WTC11 (cell line): Measurements from ENCODE around the gene MRPL9. TPM values are rescaled to one million over a fixed set of nuclear protein-coding genes. Genes with fewer than 3 reads are reported as not detected.

Experiments used
- ATAC-seq: fragments of 200-7000 bp; cut with Tn5 transposase; 2 replicates; pipeline ENCODE4 v1.10.0; 2021; ENCODE audit warnings: mild to moderate bottlenecking, moderate library complexity
- CTCF ChIA-PET: fragments of 300-600 bp; sonication (Branson Sonifier 250); formaldehyde crosslinking; loops from one replicate; lab custom pipeline; 2021; ENCODE audit warnings: antibody characterized with exemption; lab: Charles Lee
- POLR2A ChIA-PET: fragments of 350-600 bp; sonication (Branson Sonifier 250); formaldehyde crosslinking; loops from one replicate; lab custom pipeline; 2021; ENCODE audit warnings: antibody characterized with exemption; lab: Charles Lee
- DNase-seq: peaks from one replicate; pipeline ENCODE4 v3.0.0; 2021; ENCODE audit warnings: low spot score
- H3K27ac Mint-ChIP-seq: 2 replicates; pipeline ENCODE4 v1.8.0; 2021; ENCODE audit warnings: mixed read lengths
- H3K27me3 Mint-ChIP-seq: 2 replicates; pipeline ENCODE4 v1.8.0; 2021; ENCODE audit warnings: low read depth, mild to moderate bottlenecking, moderate library complexity, mixed read lengths
- H3K36me3 Mint-ChIP-seq: 2 replicates; pipeline ENCODE4 v1.8.0; 2021; ENCODE audit warnings: mixed read lengths
- H3K4me1 Mint-ChIP-seq: 2 replicates; pipeline ENCODE4 v1.8.0; 2022; ENCODE audit warnings: mixed read lengths
- H3K4me3 Mint-ChIP-seq: 2 replicates; pipeline ENCODE4 v1.8.0; 2021; ENCODE audit warnings: mild to moderate bottlenecking, moderate library complexity, mixed read lengths
- H3K9me3 Mint-ChIP-seq: 2 replicates; pipeline ENCODE4 v1.8.0; 2021; ENCODE audit warnings: mixed read lengths
- ATF1 ChIP-seq: sonication (generic); formaldehyde crosslinking; IDR thresholded peaks from 2 replicates; pipeline ENCODE4 v1.8.1; 2023; ENCODE audit warnings: mild to moderate bottlenecking, moderate library complexity, missing genetic modification reagents
- ATF3 ChIP-seq: sonication (generic); formaldehyde crosslinking; conservative IDR thresholded peaks from 2 replicates; pipeline ENCODE4 v1.8.1; 2022; ENCODE audit warnings: mild to moderate bottlenecking, missing genetic modification reagents
- CBFB ChIP-seq: sonication (generic); formaldehyde crosslinking; IDR thresholded peaks from 2 replicates; pipeline ENCODE4 v1.8.1; 2022; ENCODE audit warnings: mild to moderate bottlenecking, low read depth, missing genetic modification reagents
- E2F4 ChIP-seq: sonication (generic); formaldehyde crosslinking; IDR thresholded peaks from 2 replicates; pipeline ENCODE4 v1.8.1; 2022; ENCODE audit warnings: low read depth, mild to moderate bottlenecking, moderate library complexity, missing genetic modification reagents, borderline replicate concordance
- E2F5 ChIP-seq: sonication (generic); formaldehyde crosslinking; IDR thresholded peaks from 2 replicates; pipeline ENCODE4 v1.8.1; 2022; ENCODE audit warnings: mild to moderate bottlenecking, moderate library complexity, missing genetic modification reagents
- EMX1 ChIP-seq: fragments of 250-450 bp; sonication (Bioruptor Pico); IDR thresholded peaks from 2 replicates; pipeline ENCODE4 v1.8.0; 2021; ENCODE audit warnings: mild to moderate bottlenecking
- ETV6 ChIP-seq: sonication (generic); formaldehyde crosslinking; IDR thresholded peaks from 2 replicates; pipeline ENCODE4 v1.8.1; 2022; ENCODE audit warnings: mild to moderate bottlenecking, missing genetic modification reagents
- FOXJ3 ChIP-seq: sonication (generic); formaldehyde crosslinking; IDR thresholded peaks from 2 replicates; pipeline ENCODE4 v1.9.0; 2021; ENCODE audit warnings: missing genetic modification reagents, mild to moderate bottlenecking, borderline replicate concordance
- FOXK1 ChIP-seq: sonication (generic); formaldehyde crosslinking; IDR thresholded peaks from 2 replicates; pipeline ENCODE4 v1.8.0; 2022; ENCODE audit warnings: mild to moderate bottlenecking, moderate library complexity, missing genetic modification reagents
- FOXP1 ChIP-seq: sonication (generic); formaldehyde crosslinking; IDR thresholded peaks from 2 replicates; pipeline ENCODE4 v1.8.0; 2022; ENCODE audit warnings: missing genetic modification reagents, mild to moderate bottlenecking, moderate library complexity, borderline replicate concordance
- FOXP4 ChIP-seq: sonication (generic); formaldehyde crosslinking; IDR thresholded peaks from 2 replicates; pipeline ENCODE4 v1.8.0; 2022; ENCODE audit warnings: mild to moderate bottlenecking, missing genetic modification reagents
- IRF1 ChIP-seq: sonication (generic); formaldehyde crosslinking; IDR thresholded peaks from 2 replicates; pipeline ENCODE4 v1.8.0; 2023; ENCODE audit warnings: missing genetic modification reagents
- JAZF1 ChIP-seq: fragments of 250-450 bp; sonication (Bioruptor Pico); IDR thresholded peaks from 2 replicates; pipeline ENCODE4 v1.9.0; 2021; ENCODE audit warnings: moderate library complexity, mild to moderate bottlenecking, inconsistent platforms
- NFYB ChIP-seq: sonication (generic); formaldehyde crosslinking; conservative IDR thresholded peaks from 2 replicates; pipeline ENCODE4 v1.8.0; 2022; ENCODE audit warnings: low read depth, missing genetic modification reagents
- NR1H2 ChIP-seq: sonication (generic); formaldehyde crosslinking; IDR thresholded peaks from 2 replicates; pipeline ENCODE4 v1.9.0; 2021; ENCODE audit warnings: mild to moderate bottlenecking, moderate library complexity, missing genetic modification reagents
- NR2C2 ChIP-seq: sonication (generic); formaldehyde crosslinking; IDR thresholded peaks from 2 replicates; pipeline ENCODE4 v1.8.0; 2022; ENCODE audit warnings: mild to moderate bottlenecking, missing genetic modification reagents
- OVOL2 ChIP-seq: fragments of 250-450 bp; sonication (Bioruptor Pico); IDR thresholded peaks from 2 replicates; pipeline ENCODE4 v1.9.0; 2021; ENCODE audit warnings: mild to moderate bottlenecking, borderline replicate concordance
- PRDM15 ChIP-seq: sonication (generic); formaldehyde crosslinking; IDR thresholded peaks from 2 replicates; pipeline ENCODE4 v1.8.0; 2022; ENCODE audit warnings: missing genetic modification reagents
- PREB ChIP-seq: sonication (generic); formaldehyde crosslinking; IDR thresholded peaks from 2 replicates; pipeline ENCODE4 v1.8.1; 2022; ENCODE audit warnings: mild to moderate bottlenecking, missing genetic modification reagents, moderate library complexity, borderline replicate concordance
- SMAD3 ChIP-seq: sonication (generic); formaldehyde crosslinking; IDR thresholded peaks from 2 replicates; pipeline ENCODE4 v1.8.0; 2022; ENCODE audit warnings: missing genetic modification reagents, mild to moderate bottlenecking, borderline replicate concordance
- ZNF121 ChIP-seq: sonication (generic); formaldehyde crosslinking; IDR thresholded peaks from 2 replicates; pipeline ENCODE4 v1.8.0; 2023; ENCODE audit warnings: missing genetic modification reagents
- ZNF317 ChIP-seq: sonication (generic); formaldehyde crosslinking; IDR thresholded peaks from 2 replicates; pipeline ENCODE4 v1.8.1; 2023; ENCODE audit warnings: low read depth, mild to moderate bottlenecking, moderate library complexity, missing genetic modification reagents, borderline replicate concordance
- ZNF416 ChIP-seq: fragments of 250-450 bp; sonication (Bioruptor Pico); IDR thresholded peaks from 2 replicates; pipeline ENCODE4 v1.9.0; 2021; ENCODE audit warnings: mild to moderate bottlenecking, inconsistent platforms
- ZNF425 ChIP-seq: fragments of 250-450 bp; sonication (Bioruptor Pico); conservative IDR thresholded peaks from 2 replicates; pipeline ENCODE4 v1.9.0; 2021; ENCODE audit warnings: mild to moderate bottlenecking
- total RNA-seq: library from RNA; stranded (reverse); gene quantifications from 3 replicates; pipeline ENCODE4 v1.2.3, GENCODE V29; 2021

Gene MRPL9
- total RNA-seq, 1 experiment from 2014 or later, result 99.3 TPM

- H3K9me3 Mint-ChIP-seq, result no peaks in the 10 kb centered on the region
- CTCF ChIA-PET, result no interaction called here
- DNase-seq (no peak), ATAC-seq (no peak)
- H3K36me3 Mint-ChIP-seq, result peaks cover 18% of the 10 kb centered on the region
- no peaks in the 10 kb centered on the region for H3K27me3 Mint-ChIP-seq
- H3K4me1 Mint-ChIP-seq, result peaks cover 2% of the 10 kb centered on the region
- H3K4me3 Mint-ChIP-seq, result no peak overlapping the region
- POLR2A ChIA-PET, result no interaction called here
- no peak for TF ChIP-seq SMAD3 (CRISPR knock-in tag)
- no peak for TF ChIP-seq ZNF416 (CRISPR knock-in tag)
- no peak for TF ChIP-seq ATF1
- TF ChIP-seq PRDM15 (CRISPR knock-in tag), result no peak
- no peak for TF ChIP-seq JAZF1 (CRISPR knock-in tag)
- TF ChIP-seq ZNF317 (CRISPR knock-in tag), result no peak
- no peak for TF ChIP-seq FOXP4
- TF ChIP-seq ETV6 (CRISPR knock-in tag), result no peak
- TF ChIP-seq NR1H2 (CRISPR knock-in tag), result no peak
- no peak for TF ChIP-seq CBFB (CRISPR knock-in tag)
- no peak for TF ChIP-seq FOXK1 (CRISPR knock-in tag)
- TF ChIP-seq PREB, result no peak
- no peak overlapping the region for H3K27ac Mint-ChIP-seq
Observed at GRCh38 chr1:151783796-151784195, 20.5 kb upstream of the MRPL9 start.

GRCh38 chr1:151782741-151783140 is 19.4 kb upstream of the MRPL9 start:
- no peak overlapping the region for H3K27ac Mint-ChIP-seq
- no peak for DNase-seq
- H3K4me3 Mint-ChIP-seq, result no peak overlapping the region
- ChIA-PET CTCF (no interaction called here), POLR2A (no interaction called here)
- ATAC-seq, result no peak
- peaks cover 26% of the 10 kb centered on the region for H3K36me3 Mint-ChIP-seq
- H3K4me1 Mint-ChIP-seq, result no peaks in the 10 kb centered on the region
- no peaks in the 10 kb centered on the region for H3K27me3 Mint-ChIP-seq
- TF ChIP-seq CBFB (CRISPR knock-in tag) (no peak), IRF1 (CRISPR knock-in tag) (no peak), ZNF425 (CRISPR knock-in tag) (no peak), E2F4 (CRISPR knock-in tag) (no peak), ATF3 (CRISPR knock-in tag) (no peak), E2F5 (no peak), NFYB (CRISPR knock-in tag) (no peak), OVOL2 (CRISPR knock-in tag) (no peak), NR2C2 (no peak), FOXJ3 (CRISPR knock-in tag) (no peak), ZNF121 (CRISPR knock-in tag) (no peak), EMX1 (CRISPR knock-in tag) (no peak), ZNF317 (CRISPR knock-in tag) (no peak), ETV6 (CRISPR knock-in tag) (no peak), FOXP1 (no peak)
- H3K9me3 Mint-ChIP-seq, result no peaks in the 10 kb centered on the region
